PFSK-1 (cell line): Measurements from ENCODE around the gene GPC3.

Experiments
- FOXP2 ChIP-seq: optimal IDR thresholded peaks from 2 replicates; pipeline ENCODE3; 2011; ENCODE audit warnings: borderline replicate concordance, control low read depth, inconsistent platforms; ENCODE audit not compliant: insufficient read depth; ENCODE audit errors: extremely low read length, extremely low read depth
- POLR2AphosphoS5 ChIP-seq: IDR thresholded peaks from 2 replicates; pipeline ENCODE4 v1.6.1; 2012; ENCODE audit warnings: low read depth, mild to moderate bottlenecking, control low read depth, low read length, moderate library complexity
- REST ChIP-seq, 2 experiments: IDR thresholded peaks; 2 replicates each; pipeline versions ENCODE4 v1.6.1 to v1.8.0; 2011 to 2012; ENCODE audit warnings: low read depth in 2 of 2, low read length in 2 of 2, control low read depth in 1 of 2, inconsistent platforms in 1 of 2, mild to moderate bottlenecking in 1 of 2, moderate library complexity in 1 of 2; ENCODE audit not compliant: insufficient read depth in 1 of 2
- SIN3A ChIP-seq: IDR thresholded peaks from 2 replicates; pipeline ENCODE4 v1.6.1; 2012; ENCODE audit warnings: mild to moderate bottlenecking, low read length, moderate library complexity, borderline replicate concordance; ENCODE audit not compliant: insufficient read depth
- TAF1 ChIP-seq: IDR thresholded peaks from 2 replicates; pipeline ENCODE4 v1.6.1; 2012; ENCODE audit warnings: low read length, control low read depth, borderline replicate concordance; ENCODE audit not compliant: insufficient read depth

Gene GPC3

GRCh38 chrX:133527415-133527814 is 458.0 kb downstream of the GPC3 start:
- TF ChIP-seq TAF1, result no peak
- TF ChIP-seq SIN3A, result no peak
- TF ChIP-seq REST (IDR thresholded peaks at IDR 0.05; ENCODE audit: insufficient read depth in 1 of 2, low read depth in 2 of 2, low read length in 2 of 2), result no peak
- TF ChIP-seq POLR2AphosphoS5, result no peak
- no peak for TF ChIP-seq FOXP2

GRCh38 chrX:133523526-133523925 is 461.9 kb downstream of the GPC3 start:
- TF ChIP-seq SIN3A, result no peak
- no peak for TF ChIP-seq FOXP2
- TF ChIP-seq REST (IDR thresholded peaks at IDR 0.05; ENCODE audit: insufficient read depth in 1 of 2, low read depth in 2 of 2, low read length in 2 of 2), result no peak
- TF ChIP-seq POLR2AphosphoS5, result no peak
- no peak for TF ChIP-seq TAF1

GRCh38 chrX:133523081-133523487 is 462.3 kb downstream of the GPC3 start:
- no peak for TF ChIP-seq POLR2AphosphoS5
- no peak for TF ChIP-seq FOXP2
- no peak for TF ChIP-seq SIN3A
- no peak for TF ChIP-seq TAF1
- TF ChIP-seq REST (IDR thresholded peaks at IDR 0.05; ENCODE audit: insufficient read depth in 1 of 2, low read depth in 2 of 2, low read length in 2 of 2), result no peak

GRCh38 chrX:133516686-133517085 is 468.7 kb downstream of the GPC3 start:
- TF ChIP-seq FOXP2, result no peak
- no peak for TF ChIP-seq SIN3A
- TF ChIP-seq TAF1, result no peak
- no peak for TF ChIP-seq POLR2AphosphoS5
- TF ChIP-seq REST (IDR thresholded peaks at IDR 0.05; ENCODE audit: insufficient read depth in 1 of 2, low read depth in 2 of 2, low read length in 2 of 2), result no peak

GRCh38 chrX:133514486-133514885 is 470.9 kb downstream of the GPC3 start:
- TF ChIP-seq FOXP2 (no peak), SIN3A (no peak), TAF1 (no peak), POLR2AphosphoS5 (no peak), REST (IDR thresholded peaks at IDR 0.05; ENCODE audit: insufficient read depth in 1 of 2, low read depth in 2 of 2, low read length in 2 of 2) (no peak)
